ENCODE results near the gene ERVMER34-1.

ERVMER34-1 gene, protein sequence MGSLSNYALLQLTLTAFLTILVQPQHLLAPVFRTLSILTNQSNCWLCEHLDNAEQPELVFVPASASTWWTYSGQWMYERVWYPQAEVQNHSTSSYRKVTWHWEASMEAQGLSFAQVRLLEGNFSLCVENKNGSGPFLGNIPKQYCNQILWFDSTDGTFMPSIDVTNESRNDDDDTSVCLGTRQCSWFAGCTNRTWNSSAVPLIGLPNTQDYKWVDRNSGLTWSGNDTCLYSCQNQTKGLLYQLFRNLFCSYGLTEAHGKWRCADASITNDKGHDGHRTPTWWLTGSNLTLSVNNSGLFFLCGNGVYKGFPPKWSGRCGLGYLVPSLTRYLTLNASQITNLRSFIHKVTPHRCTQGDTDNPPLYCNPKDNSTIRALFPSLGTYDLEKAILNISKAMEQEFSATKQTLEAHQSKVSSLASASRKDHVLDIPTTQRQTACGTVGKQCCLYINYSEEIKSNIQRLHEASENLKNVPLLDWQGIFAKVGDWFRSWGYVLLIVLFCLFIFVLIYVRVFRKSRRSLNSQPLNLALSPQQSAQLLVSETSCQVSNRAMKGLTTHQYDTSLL

DNA sequence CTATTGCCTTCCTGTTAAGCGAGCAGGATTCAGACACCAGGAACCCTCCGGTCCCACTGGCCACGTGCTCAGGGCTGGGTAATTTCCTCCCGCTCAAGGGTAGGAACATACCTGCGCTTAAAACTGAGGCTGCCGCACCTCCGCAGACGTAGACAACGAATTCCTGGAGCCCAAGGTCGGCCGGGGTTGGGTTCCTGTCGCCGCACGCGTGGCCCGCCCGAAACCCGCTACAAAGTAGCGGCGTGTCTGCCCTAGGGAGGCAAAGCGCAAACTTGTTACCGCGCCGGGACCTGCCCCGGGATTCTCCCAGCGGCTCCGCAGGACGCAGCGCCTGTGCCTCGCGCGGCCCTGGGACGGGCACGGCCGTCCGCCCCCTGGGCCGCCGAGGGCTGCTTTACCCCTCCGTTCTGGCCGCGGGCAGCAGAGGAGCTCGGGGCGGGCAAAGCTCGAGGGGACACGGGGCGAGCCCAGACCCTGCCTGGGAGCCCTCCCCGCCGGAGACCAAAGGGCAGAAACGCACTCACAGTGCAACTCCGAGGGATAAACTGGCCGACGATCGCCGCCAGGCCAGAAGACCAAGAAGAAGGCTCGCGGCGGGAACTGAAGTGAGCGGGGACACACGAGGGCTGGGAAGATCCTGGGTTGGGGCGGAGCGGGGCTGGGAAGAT lies at the start of gene ERVMER34-1:
Gene ERVMER34-1, minus strand, starts transcription at position 607 of the 668 bp plus-strand sequence. CDS start 5,905 bp downstream, outside the sequence.
- DNase-seq (ENCODE audit: low spot score), result no peak

DNA sequence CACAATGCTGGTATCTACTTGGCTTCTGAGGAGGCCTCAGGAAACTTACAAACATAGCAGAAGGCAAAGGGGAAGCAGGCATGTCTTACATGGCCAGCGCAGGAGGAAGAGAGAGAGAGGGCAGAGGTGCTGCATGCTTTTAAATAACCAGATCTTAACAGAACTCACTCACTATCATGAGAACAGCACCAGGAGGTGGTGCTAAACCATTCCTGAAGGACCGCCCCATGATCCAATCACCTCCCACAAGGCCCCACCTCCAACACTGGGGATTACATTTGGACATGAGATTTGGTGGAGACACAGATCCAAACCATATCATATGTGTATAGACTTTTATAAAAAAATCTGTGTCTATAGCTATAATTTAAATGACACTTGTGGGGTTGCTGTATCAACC lies 48.6 kb upstream of the ERVMER34-1 start:
- DNase-seq (ENCODE audit: low spot score), result no peak

DNA sequence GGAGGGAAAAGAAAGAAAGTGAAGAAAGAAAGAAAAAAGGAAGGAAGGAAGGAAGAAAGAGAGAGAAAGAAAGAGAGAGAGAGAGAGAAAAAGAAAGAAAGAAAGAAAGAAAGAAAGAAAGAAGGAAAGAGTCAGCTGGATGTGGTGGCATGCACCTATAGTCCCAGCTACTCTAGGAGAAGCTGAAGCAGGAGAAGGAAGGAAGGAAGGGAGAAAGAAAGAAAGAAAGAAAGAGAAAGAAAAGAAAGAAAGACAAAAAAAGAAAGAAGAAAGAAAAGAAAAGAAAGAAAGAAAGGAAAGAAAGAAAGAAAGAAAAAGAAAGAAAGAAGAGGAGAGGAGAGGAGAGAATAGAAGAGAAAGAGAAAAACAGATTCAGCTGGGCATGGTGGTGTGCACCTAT lies 44.3 kb upstream of the ERVMER34-1 start:
- no peak for DNase-seq (ENCODE audit: low spot score)

DNA sequence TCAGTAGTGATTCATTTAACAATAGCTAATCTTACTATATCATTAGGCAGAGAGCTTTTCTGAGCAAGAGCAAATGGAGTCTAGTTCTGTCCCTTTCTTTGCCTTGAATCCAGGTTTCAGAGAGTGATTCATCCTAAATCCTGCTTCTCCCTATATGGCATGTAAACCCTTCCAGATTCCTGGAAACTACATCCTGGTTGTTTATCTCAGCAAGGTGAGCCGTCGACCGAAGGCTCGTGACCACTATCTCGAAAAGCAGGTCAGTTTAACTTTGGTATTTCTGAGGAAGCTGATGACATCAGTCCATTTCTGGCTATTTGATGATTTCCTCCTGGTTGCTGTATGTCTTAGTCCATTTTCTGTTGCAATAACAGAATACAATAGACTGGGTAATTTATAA lies 40.7 kb upstream of the ERVMER34-1 start:
- DNase-seq (ENCODE audit: low spot score), result no peak

DNA sequence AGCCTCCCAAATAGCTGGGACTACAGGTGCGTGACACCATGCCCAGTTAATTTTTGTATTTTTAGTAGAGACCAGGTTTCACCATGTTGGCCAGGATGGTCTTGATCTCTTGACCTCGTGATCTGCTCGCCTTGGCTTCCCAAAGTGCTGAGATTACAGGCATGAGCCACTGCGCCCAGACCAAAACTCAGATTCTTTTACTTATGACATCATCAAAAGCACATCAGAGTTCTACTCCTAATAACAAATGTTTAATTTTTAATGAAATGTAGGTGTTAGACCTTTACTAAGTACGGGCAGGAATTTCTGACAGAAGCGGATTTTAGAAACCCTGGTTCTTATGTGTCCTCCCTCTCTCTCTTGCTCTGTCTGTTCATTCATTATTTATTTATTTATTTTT lies 38.5 kb upstream of the ERVMER34-1 start:
- DNase-seq (ENCODE audit: low spot score), result no peak

DNA sequence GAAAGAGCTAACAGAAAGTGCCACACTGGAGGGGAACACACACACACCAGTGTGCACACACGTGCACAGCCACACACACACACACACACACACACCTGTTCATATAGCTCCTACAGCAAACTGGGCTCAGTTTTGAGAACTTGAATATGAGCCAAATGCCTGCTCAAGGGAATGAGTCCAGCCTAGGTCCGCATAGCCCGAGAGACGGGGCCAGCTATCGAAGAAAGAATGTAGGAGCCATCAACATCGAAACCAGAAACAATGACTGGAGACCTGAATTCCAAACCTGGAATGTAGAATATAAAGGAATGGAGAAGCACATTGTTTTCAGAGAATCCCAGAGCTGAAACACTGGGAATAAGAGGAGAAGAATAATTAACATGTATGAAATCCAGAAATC lies 37.6 kb upstream of the ERVMER34-1 start:
- DNase-seq (ENCODE audit: low spot score), result no peak

DNA sequence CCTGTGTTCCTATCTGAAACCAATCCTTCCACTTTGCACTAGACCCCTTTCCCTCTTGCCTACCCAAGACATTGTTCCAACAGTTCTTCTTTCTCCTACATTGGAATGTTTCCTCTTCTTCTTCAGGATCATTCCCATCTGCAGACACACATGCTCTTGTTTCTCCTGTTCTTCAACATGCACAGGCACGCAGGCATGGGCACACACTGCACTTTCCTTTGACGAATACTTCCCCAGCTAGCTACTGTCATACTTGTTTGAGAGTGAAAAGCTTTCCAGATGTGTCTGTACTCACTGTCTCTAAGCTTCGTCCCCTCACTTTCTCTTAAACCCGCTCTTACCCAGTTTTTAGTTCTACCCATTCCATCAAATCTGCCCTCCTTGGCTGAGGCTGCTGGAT lies 31.8 kb upstream of the ERVMER34-1 start:
- no peak for DNase-seq (ENCODE audit: low spot score)

DNA sequence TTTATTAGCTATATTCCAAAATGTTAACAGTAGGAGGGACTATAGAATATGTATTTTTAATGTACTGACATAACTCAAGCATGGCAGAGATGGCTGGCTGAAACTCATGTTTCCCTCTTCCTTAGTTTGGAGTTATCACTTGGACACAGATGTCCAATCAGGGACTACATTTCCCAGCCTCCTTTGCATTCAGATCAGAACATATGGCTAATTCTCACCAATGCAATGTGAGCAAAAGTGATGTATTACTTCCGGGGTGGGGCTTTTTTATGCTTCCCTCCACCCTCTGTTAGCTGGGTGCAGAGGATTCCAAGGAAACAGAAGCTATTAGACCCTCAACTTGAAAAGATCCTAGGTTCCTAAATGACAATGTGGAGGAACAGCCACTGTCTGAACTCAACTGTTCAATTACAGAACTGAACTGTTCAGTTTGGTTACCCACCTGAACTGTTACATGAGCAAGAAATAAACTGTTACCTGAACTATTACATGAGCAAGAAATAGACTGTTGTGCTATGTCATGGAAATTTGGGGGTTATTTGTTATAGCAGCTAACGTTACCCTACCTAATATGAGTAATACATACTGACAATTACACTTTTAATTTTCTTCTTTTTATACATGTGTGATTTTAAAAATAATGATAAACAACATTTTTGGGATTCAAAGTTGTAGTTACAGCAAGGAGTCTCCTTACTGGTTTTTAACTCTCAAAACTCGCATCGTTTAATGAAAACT lies 29.6 kb upstream of the ERVMER34-1 start:
- DNase-seq (ENCODE audit: low spot score), result no peak

DNA sequence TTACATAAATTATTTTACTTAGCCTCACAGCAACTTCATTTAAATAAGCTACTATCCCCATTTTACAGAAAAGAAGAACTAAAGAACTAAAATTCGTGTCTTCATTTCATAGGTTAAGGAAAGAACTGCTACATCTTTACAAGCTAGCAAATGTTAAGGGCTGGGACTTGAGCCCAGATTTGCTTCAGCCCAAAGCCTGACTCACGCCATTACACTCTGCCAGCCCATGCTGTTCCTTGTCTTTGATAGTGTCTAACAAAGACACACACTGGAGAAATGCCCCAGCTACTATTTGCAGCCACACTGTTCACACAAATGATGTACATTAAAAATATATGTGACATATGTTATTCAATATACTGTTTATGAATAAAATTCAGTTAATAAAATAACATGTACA lies 29.0 kb upstream of the ERVMER34-1 start:
- DNase-seq (ENCODE audit: low spot score), result no peak

DNA sequence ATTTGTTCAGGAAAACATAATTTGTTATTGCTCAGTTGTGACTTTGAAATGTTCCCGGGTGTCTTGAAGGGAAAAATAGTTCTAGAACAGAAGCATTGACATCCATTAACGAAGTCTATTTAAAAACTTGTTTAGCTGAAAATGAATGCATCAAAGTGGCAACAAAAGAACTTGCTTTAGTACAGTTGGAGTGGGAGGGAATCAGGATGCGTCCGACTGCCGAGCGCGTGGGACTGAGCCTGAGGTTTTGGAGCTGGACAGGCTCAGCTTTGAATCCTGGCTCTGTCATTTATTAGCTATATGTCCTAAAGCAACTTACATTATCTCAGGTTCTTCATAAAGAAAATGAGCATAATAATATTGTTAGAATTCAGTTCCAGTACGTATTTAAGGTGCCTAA lies 9.0 kb upstream of the ERVMER34-1 start:
- no peak for DNase-seq (ENCODE audit: low spot score)

DNA sequence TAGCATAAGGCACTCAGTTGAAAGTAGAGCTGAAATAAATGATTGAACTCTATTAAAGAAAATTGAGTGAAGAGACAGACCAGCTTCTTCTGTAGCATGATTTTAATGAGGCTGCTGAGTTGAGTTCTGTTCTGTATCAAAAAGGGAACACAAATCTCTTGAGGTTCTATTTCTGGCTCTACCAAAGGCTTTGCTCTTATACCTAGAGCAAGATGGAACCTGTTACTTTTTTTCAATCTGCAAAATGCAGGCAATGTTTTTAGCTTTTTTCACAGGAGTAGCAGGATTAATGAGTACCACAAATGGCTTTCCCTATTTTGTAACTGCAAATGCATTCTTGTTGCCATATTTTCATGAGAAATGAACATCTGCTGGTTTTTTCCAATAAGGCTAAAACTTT lies 4.2 kb upstream of the ERVMER34-1 start:
- no peak for DNase-seq (ENCODE audit: low spot score)

DNA sequence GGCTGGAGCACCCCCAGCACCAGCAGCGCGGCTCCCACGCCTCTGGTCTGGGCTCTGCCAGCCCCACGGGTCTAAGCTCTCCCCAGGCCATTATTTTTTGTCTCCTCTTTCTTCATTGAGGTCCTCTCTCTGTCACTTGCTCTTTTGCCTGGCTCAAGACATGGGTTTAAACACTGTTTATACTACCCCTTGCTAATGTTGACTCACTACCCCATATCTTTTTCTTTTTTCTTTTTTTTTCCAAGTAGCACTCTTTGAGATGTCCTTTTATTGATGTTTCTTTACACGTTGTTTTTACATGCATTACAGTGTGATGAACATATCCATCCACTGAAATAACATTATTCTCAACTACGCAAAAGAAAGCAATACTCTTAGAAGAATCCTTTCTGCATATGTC lies 1.7 kb upstream of the ERVMER34-1 start:
- no peak for DNase-seq (ENCODE audit: low spot score)

DNA sequence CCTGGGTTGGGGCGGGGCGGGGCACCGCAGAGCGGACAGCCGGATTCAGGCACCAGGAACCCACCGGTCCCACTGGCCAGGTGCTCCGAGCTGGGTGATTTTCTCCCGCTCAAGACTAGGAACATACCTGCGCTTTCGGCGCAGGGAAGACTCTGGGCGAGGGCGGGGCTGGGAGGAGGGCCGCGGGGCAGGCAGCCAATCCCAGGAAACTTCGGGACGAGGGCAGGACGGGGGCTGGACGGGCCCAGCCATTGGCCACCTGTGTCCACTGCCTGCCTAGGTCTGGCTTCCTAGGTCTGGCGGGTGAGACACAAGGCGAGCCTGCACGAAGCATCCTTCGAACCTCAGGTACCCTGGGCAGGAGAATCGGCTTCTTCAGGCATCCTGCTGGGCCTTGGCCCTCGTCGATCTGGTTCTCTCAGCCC lies 274 bp upstream of the ERVMER34-1 start:
- no peak for DNase-seq (ENCODE audit: low spot score)

DNA sequence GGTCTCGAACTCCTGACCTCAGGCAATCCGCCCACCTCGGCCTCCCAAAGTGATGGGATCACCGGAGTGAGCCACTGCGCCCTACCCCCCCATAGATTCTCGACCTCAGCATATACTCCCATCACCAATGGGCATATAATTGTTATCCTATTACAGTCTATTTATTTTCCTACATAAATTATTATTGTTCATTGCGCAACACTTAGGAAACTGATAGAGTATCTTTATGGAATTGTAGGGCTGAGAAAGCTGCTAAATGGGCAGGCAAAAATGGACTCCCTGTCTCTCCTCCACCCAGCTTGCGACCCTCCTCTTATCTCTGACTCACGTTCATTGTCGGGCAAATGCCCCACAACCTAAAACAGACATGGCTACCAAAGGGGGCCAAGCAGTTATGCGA lies 1.0 kb downstream of the ERVMER34-1 start:
- DNase-seq (ENCODE audit: low spot score), result no peak

DNA sequence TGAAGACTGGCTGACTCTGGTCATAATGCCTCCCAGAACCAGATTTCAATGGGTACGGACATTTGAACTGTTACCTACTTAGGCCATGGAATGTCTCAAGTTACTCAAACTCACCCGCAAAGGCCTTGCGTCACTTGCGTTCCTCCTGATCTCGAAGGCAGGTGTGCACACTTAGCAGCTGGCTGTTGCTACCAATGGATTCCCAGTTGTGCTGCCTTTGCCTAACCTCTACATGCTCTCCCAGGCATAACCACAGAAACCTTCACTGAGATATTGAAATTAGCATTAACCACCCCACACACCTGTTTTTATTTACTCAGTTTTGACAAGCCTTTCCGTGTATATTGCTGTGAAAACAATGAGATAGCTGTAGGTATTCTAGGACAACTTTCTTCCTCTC lies 2.8 kb downstream of the ERVMER34-1 start:
- DNase-seq (ENCODE audit: low spot score), result no peak

DNA sequence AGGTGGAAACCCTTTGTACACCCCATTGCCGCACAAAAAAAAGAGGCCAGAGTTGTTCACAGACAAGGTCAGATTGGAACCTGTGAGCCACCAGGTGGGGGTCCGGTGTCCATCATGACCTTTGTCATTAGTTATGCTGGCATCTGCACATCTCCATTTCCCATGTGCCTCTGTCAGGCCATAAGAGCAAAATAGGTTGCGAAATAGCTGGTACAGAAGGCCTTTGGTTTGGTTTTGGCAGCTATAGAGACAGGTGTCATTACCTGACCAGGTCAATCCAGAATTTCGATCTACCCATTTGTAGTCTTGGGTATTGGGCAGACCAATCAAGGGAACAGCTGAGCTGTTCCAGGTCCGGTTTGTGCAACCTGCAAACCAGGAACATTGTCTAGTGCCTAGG lies 6.6 kb downstream of the ERVMER34-1 start:
- DNase-seq (ENCODE audit: low spot score), result no peak

DNA sequence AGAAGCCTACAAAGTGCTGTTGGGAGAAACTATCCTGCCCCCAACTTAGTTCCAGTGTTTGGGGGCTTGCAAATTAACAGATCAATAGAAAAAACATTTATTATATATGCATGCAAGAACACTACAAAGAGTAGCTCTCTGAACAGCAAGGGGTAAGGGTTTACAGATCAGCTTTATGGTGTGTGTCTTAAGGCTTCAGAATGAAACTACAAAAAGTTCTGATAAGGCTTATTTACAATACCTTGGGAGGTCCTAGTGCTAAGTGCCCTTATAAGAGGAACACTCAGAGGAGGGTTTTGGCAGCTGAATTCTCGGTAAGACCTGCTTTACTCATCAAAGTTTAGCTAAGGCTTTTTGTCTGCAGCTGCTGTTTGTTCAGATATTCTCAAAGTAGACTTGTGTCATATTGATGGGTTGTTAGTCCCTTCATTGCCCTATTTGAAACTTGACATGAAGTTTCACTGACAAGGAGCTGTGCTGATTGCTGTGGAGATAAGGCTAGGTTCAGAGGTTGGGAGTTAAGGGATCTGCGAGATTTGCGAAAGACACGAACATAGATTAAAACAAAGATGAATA lies 7.7 kb downstream of the ERVMER34-1 start:
- DNase-seq (ENCODE audit: low spot score), result no peak

DNA sequence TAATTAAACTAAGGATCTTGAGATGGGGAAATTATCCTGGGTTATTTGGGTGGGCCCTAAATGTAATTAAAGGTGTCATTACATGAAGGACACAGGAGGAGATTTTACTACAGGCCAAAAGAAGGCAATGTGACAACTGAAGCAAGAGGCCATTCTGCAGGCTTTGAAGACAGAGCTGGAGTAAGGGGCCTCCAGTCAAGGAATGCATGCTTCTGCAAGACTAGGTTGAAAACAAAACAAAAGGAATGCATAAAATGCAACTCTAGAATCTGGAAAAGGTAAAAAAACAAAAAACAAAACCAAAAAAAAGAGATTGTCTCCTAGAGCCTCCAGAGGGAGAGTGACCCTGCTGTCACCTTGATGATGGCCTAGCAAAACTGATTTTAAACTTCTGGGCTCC lies 21.6 kb downstream of the ERVMER34-1 start:
- no peak for DNase-seq (ENCODE audit: low spot score)

DNA sequence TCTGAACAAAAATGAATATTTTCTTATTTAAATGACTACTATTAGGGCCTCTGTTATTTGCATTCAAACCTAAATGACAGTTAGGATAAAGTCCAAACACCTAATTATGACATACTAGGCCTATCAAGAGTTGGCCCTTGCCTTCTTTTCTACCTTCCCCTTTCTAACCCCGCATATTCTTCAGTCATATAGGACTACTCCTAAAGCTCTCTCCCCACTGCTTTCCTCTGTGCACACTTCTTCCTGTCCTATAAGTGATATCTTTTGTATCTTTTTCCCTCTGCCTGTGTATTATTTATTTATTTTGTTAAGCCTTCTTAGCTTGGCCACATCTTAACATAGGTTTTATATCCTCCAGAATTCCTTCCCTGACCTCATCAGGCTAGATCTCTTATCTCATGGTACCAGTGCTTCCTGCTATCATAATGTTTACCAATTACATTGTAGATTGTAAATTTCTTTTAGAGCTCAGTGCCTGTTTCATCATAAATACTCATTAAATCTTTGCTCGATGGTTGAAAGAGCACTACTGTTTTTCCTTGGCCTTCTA lies 22.5 kb downstream of the ERVMER34-1 start:
- no peak for DNase-seq (ENCODE audit: low spot score)

DNA sequence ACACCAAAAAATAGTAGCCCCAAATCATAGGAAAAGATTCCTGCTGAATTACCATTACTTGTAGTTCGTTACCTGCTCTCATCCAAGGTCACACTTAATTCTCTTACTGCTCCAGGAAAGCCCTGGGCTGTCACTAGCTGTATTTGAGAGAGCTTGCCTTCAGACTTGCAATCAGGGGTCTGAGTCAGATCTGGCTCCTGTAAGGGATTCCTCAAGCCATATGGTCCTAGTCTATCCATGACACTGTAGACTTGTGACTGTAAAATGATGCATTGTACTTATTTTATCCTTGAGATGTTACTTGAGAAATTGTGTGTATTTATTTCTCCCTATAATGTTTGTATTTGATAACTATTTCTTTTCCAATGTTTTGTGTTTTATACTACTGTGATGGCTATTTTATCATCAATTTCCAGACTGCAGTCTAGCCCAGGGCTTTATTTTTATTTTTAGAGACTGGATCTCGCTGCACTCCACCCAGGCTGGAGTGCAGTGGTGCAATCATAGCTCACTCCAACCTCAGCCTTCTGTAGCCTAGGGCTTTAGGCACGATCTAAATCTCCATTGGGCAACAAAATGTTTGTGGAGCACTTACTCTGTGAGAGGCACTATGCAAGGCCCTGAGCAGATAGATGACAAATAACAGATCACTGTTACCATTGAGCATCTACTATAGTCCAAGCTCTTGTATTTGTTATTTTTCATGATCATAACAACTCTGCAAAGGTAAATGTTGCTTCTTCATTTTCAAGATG lies 24.2 kb downstream of the ERVMER34-1 start:
- DNase-seq (ENCODE audit: low spot score), result no peak

Data from putamen (tissue), 1 donor.